ENCODE data around the gene VANGL2.

Gene VANGL2

GRCh38 chr1:160371346-160371631, 29.1 kb upstream of the VANGL2 start (continued):
- TF ChIP-seq PPARA (CRISPR knock-in tag; IDR thresholded peaks at IDR 0.05; ENCODE audit: borderline replicate concordance), result no peak
- TF ChIP-seq ZNF8 (CRISPR knock-in tag; IDR thresholded peaks at IDR 0.05), result no peak

DNA sequence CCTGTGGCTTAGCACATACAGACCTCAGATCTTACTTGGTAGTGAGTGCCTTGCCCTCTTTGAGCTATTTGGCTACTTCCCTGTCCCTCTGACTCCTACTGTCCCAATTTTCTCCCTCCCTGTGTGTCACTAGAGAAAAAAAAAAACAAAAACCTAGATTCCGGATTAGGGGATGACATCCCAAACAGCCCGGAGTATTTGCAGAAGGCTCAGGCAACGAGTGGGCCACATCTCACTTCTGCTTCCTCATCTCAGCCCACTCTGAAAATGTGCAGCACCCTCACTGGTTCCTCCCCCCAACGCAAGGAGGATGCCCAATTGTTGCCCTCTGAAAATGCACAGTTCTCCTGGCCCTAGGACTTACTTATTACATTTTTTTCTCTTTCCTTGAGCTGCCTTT, 28.6 kb upstream of the VANGL2 start:
- TF ChIP-seq ZFP30 (CRISPR knock-in tag; IDR thresholded peaks at IDR 0.05) (no peak), ZFP3 (CRISPR knock-in tag; IDR thresholded peaks at IDR 0.05) (no peak), ZC3H10 (CRISPR knock-in tag; IDR thresholded peaks at IDR 0.05) (no peak), GLIS3 (CRISPR knock-in tag; IDR thresholded peaks at IDR 0.05) (no peak), ESRRG (CRISPR knock-in tag; IDR thresholded peaks at IDR 0.05) (no peak), SNAI2 (CRISPR knock-in tag; IDR thresholded peaks at IDR 0.05) (no peak), ISL1 (CRISPR knock-in tag; IDR thresholded peaks at IDR 0.05) (no peak), PPARA (CRISPR knock-in tag; IDR thresholded peaks at IDR 0.05; ENCODE audit: borderline replicate concordance) (no peak), CSDC2 (CRISPR knock-in tag; IDR thresholded peaks at IDR 0.05) (no peak), BACH2 (CRISPR knock-in tag; IDR thresholded peaks at IDR 0.05; ENCODE audit: borderline replicate concordance) (no peak), CREB5 (CRISPR knock-in tag; IDR thresholded peaks at IDR 0.05; ENCODE audit: low read depth) (no peak), RARB (CRISPR knock-in tag; IDR thresholded peaks at IDR 0.05) (no peak), ZNF565 (CRISPR knock-in tag; conservative IDR thresholded peaks at IDR 0.05; ENCODE audit: low read depth) (no peak), TOX (CRISPR knock-in tag; IDR thresholded peaks at IDR 0.05; ENCODE audit: borderline replicate concordance) (no peak), ZNF8 (CRISPR knock-in tag; IDR thresholded peaks at IDR 0.05) (no peak)
- TF ChIP-seq, protein P1, sequence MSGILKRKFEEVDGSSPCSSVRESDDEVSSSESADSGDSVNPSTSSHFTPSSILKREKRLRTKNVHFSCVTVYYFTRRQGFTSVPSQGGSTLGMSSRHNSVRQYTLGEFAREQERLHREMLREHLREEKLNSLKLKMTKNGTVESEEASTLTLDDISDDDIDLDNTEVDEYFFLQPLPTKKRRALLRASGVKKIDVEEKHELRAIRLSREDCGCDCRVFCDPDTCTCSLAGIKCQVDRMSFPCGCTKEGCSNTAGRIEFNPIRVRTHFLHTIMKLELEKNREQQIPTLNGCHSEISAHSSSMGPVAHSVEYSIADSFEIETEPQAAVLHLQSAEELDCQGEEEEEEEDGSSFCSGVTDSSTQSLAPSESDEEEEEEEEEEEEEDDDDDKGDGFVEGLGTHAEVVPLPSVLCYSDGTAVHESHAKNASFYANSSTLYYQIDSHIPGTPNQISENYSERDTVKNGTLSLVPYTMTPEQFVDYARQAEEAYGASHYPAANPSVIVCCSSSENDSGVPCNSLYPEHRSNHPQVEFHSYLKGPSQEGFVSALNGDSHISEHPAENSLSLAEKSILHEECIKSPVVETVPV (CRISPR knock-in tag; IDR thresholded peaks at IDR 0.05), result no peak
- TF ChIP-seq, protein P2, sequence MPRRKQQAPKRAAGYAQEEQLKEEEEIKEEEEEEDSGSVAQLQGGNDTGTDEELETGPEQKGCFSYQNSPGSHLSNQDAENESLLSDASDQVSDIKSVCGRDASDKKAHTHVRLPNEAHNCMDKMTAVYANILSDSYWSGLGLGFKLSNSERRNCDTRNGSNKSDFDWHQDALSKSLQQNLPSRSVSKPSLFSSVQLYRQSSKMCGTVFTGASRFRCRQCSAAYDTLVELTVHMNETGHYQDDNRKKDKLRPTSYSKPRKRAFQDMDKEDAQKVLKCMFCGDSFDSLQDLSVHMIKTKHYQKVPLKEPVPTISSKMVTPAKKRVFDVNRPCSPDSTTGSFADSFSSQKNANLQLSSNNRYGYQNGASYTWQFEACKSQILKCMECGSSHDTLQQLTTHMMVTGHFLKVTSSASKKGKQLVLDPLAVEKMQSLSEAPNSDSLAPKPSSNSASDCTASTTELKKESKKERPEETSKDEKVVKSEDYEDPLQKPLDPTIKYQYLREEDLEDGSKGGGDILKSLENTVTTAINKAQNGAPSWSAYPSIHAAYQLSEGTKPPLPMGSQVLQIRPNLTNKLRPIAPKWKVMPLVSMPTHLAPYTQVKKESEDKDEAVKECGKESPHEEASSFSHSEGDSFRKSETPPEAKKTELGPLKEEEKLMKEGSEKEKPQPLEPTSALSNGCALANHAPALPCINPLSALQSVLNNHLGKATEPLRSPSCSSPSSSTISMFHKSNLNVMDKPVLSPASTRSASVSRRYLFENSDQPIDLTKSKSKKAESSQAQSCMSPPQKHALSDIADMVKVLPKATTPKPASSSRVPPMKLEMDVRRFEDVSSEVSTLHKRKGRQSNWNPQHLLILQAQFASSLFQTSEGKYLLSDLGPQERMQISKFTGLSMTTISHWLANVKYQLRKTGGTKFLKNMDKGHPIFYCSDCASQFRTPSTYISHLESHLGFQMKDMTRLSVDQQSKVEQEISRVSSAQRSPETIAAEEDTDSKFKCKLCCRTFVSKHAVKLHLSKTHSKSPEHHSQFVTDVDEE (CRISPR knock-in tag; IDR thresholded peaks at IDR 0.05), result no peak
- no peak for ATAC-seq

- TF ChIP-seq ZFP30 (CRISPR knock-in tag; IDR thresholded peaks at IDR 0.05), result no peak
- no peak for TF ChIP-seq ISL1 (CRISPR knock-in tag; IDR thresholded peaks at IDR 0.05)
- TF ChIP-seq TCF4 (CRISPR knock-in tag; IDR thresholded peaks at IDR 0.05; ENCODE audit: borderline replicate concordance), result no peak
- no peak for TF ChIP-seq CREB5 (CRISPR knock-in tag; IDR thresholded peaks at IDR 0.05; ENCODE audit: low read depth)
- TF ChIP-seq CSDC2 (CRISPR knock-in tag; IDR thresholded peaks at IDR 0.05), result no peak
- no peak for TF ChIP-seq PPARA (CRISPR knock-in tag; IDR thresholded peaks at IDR 0.05; ENCODE audit: borderline replicate concordance)
- no peak for TF ChIP-seq OSR1 (CRISPR knock-in tag; IDR thresholded peaks at IDR 0.05)
- TF ChIP-seq GLIS3 (CRISPR knock-in tag; IDR thresholded peaks at IDR 0.05), result no peak
- no peak for TF ChIP-seq ESRRG (CRISPR knock-in tag; IDR thresholded peaks at IDR 0.05)
- no peak for TF ChIP-seq ZNF565 (CRISPR knock-in tag; conservative IDR thresholded peaks at IDR 0.05; ENCODE audit: low read depth)
- no peak for TF ChIP-seq POU6F1 (CRISPR knock-in tag; IDR thresholded peaks at IDR 0.05; ENCODE audit: borderline replicate concordance, low read depth)
- TF ChIP-seq ZNF8 (CRISPR knock-in tag; IDR thresholded peaks at IDR 0.05), result no peak
- TF ChIP-seq ZFP3 (CRISPR knock-in tag; IDR thresholded peaks at IDR 0.05), result no peak
- TF ChIP-seq, protein P2 (CRISPR knock-in tag; IDR thresholded peaks at IDR 0.05), result no peak
- no peak for TF ChIP-seq ARNTL (CRISPR knock-in tag; IDR thresholded peaks at IDR 0.05; ENCODE audit: borderline replicate concordance, low read depth)
- no peak for TF ChIP-seq ZC3H10 (CRISPR knock-in tag; IDR thresholded peaks at IDR 0.05)
- no peak for ATAC-seq
Measured at GRCh38 chr1:160373696-160374095, 26.7 kb upstream of the VANGL2 start.

Measured in SK-N-SH treated with all-trans-retinoic acid at 6 μM for 48 hours (cell line).